ENCODE results near the gene PSMD9.

The PSMD9 gene

DNA sequence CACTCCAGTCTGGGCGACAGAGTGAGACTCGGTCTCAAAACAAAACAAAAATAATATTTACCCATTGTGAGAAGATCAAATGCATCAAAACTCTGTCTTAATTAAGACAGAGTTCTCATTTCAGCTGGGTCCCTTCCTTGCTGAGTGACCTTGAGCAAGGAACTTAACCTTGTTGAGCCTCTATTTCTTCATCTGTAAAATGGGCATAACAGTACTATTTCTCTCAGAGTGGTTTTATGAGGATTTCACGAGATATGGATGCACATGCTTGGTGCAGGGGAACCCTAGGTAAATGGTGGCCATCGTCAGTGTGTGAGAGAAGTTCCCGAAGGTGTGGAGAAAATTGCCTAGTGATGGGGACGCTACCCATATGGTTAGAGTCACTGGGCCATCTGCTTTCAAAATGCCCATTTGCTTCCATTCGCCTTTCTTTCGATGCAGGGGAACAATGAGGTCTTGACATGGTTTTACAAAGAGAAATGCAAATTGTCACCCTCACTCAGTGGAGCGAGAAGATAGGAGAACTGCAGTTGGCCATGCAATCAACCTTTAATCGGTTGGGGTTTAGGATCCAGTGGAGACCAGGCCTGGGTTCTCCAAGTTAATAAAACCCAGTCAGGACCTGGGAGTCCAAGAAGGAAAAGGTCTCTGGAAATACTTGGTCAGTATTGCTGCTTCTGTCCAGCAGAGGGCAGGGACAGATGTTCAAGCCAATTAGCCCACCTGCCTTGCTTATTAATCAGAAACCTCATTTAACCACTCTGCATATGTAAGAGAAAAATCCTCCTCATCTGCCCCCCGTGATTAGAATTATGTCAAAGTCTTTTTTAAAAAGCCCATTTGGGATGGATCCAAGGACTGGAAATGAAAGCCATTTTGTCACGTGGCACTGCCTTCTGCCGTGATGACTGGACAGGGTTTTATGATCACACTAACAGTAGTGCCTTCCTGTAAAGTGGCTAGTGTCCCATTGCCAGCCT is 67.0 kb downstream of the PSMD9 start:
- Mint-ChIP-seq H3K9me3 (no peaks in the 10 kb centered on the region), H3K27ac (no peak overlapping the region), H3K4me3 (no peak overlapping the region), H3K27me3 (no peaks in the 10 kb centered on the region), H3K4me1 (no peaks in the 10 kb centered on the region), H3K36me3 (no peaks in the 10 kb centered on the region)

DNA sequence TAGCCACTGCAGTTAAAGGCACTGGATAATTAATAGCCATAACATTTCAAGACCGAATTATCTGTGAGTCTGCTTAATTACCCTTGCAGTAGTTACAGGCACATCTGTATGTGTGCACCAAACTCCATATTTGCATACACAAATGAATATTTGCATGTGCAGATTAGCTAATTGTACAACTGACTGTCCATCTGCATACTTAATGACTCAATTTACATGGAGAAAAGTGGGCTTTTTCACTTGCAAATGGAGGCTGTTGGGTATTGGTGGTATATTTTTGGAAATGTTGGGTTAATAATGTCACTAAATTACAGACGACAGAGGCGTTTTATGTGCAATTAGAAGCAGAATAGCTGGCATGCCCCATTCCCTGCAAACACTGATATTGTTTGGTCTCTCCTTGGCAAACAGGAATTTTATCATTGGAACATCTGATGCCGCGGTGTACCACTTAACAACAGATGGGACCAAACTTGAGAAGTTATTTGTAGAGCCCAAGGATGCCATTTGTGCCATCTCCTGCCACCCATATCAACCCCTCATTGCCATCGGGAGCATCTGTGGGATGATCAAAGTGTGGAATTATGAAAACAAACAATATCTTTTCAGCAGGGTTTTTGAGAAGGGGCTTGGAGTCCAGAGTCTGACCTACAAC is 69.4 kb downstream of the PSMD9 start:
- Mint-ChIP-seq H3K9me3 (no peaks in the 10 kb centered on the region), H3K4me3 (no peak overlapping the region), H3K36me3 (no peaks in the 10 kb centered on the region), H3K27me3 (no peaks in the 10 kb centered on the region), H3K4me1 (no peaks in the 10 kb centered on the region), H3K27ac (no peak overlapping the region)

DNA sequence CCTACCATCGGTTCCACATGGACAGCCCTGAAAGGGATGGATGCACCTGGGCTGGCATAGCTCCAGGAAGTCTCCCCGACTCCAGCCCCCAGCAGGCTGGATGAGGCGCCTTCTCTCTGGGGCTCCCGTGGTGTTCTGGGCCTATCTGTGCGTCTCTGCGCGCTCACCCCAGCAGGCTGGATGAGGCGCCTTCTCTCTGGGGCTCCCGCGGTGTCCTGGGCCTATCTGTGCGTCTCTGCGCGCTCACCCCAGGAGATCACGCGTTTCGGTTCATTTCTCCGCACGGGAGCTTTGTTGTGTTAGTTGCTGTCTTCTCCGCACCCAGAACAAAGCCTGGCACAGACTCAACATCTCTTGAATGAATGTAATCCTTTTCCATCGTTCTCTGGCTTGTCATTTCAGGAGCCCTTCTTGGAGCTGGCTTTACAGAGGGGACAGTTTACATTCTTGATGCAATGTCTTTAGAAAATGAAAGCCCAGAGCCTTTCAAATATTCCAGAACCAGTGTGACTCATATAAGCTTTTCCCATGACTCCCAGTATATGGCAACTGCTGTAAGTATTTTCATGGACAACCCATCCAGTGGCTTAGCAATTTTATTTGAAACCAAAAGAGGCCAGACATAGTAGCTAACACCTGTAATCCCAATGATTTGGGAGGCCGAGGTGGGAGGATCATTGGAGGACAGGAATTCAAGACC is 70.1 kb downstream of the PSMD9 start:
- Mint-ChIP-seq H3K4me1 (no peaks in the 10 kb centered on the region), H3K27me3 (no peaks in the 10 kb centered on the region), H3K36me3 (no peaks in the 10 kb centered on the region)

DNA sequence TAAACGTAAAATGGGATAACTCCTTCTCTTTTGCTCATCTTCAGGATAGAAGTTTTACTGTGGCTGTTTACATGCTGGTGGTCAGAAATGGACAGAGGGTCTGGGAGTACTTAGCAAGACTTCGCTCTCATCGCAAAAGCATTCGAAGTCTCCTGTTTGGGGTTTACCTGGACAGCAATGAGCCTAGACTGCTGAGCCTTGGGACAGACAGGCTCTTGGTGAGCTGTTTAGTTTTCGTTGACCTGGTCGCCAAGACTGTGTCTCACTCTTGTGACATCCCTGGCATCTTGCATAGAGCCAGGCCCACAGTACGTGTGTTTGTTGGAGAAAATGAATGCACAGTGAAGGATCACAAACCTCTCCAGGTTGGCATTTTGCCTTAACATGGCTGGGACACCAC is 72.0 kb downstream of the PSMD9 start:
- no peaks in the 10 kb centered on the region for H3K27me3 Mint-ChIP-seq
- no peaks in the 10 kb centered on the region for H3K36me3 Mint-ChIP-seq
- no peak overlapping the region for H3K27ac Mint-ChIP-seq
- H3K4me3 Mint-ChIP-seq: no peak overlapping the region
- H3K4me1 Mint-ChIP-seq: no peaks in the 10 kb centered on the region
- H3K9me3 Mint-ChIP-seq: no peaks in the 10 kb centered on the region

More for the DNA sequence above, 70.1 kb downstream of the PSMD9 start:
- H3K9me3 Mint-ChIP-seq: no peaks in the 10 kb centered on the region
- H3K27ac Mint-ChIP-seq: no peak overlapping the region
- no peak overlapping the region for H3K4me3 Mint-ChIP-seq

DNA sequence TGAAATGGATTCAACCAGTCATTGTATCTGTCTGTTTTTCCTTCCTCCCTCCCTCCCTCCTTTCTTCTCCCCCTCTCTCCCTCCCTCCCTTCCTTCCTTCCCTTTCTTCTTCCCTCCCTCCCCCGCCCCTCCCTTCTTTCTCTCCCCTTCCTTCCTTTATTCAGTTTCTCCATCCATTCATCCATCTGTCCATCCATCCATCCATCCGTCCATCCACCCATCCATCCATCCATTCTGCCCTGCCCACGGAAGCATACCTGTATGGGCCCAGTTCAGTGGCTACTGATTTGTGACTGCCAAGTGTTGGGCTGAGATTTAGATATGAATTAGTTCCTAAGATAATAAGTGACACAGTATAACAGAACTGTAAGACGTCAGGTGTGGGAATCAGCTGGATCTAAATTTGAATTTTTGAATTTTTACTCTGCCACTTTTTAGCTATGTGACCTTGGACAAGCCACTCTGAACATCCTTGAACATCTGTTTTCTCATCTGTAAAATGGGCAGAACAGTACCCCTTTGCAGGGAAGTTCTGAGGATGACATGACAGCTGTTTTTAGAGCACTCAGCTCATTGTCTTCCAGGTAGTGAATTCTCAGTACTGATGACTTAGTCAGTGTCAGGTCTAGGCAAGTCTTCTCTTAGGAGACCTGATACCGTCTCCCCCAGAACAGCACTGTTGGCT is 72.7 kb downstream of the PSMD9 start:
- H3K4me1 Mint-ChIP-seq: no peaks in the 10 kb centered on the region
- H3K9me3 Mint-ChIP-seq: no peaks in the 10 kb centered on the region
- no peak overlapping the region for H3K27ac Mint-ChIP-seq
- no peaks in the 10 kb centered on the region for H3K27me3 Mint-ChIP-seq
- no peaks in the 10 kb centered on the region for H3K36me3 Mint-ChIP-seq
- H3K4me3 Mint-ChIP-seq: no peak overlapping the region

DNA sequence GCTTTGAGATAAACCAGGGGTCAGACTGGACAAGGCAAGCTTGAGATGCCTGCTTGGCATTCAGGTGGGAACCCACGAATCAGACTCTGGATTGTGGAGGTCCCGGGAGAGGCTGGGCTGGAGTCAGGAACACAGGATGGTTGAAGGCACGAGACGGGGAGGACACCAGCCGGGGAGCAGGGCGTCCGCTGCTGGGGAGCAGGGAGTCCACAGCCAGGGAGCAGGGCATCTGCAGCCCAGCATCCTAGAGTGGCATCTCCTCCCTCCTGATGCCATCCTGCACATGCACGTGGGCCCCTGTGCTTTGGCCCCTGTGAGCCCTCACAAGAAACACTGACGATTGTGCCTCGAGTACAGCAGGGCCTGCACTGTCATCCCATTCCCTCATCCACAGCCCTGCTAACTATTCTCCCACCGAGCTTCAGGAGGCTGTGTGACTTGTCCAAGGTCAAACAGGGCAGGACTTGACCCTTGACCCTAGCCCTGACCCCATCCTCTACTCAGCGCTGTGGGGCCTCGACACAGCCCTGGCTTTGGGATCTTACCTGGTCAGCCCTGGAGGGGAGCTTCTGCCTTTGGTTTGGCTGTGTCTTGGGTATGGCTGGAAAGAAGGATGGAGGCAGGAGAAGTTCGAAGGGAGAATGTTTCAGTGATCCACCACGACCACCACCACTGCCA is 74.9 kb downstream of the PSMD9 start:
- H3K27me3 Mint-ChIP-seq: no peaks in the 10 kb centered on the region

DNA sequence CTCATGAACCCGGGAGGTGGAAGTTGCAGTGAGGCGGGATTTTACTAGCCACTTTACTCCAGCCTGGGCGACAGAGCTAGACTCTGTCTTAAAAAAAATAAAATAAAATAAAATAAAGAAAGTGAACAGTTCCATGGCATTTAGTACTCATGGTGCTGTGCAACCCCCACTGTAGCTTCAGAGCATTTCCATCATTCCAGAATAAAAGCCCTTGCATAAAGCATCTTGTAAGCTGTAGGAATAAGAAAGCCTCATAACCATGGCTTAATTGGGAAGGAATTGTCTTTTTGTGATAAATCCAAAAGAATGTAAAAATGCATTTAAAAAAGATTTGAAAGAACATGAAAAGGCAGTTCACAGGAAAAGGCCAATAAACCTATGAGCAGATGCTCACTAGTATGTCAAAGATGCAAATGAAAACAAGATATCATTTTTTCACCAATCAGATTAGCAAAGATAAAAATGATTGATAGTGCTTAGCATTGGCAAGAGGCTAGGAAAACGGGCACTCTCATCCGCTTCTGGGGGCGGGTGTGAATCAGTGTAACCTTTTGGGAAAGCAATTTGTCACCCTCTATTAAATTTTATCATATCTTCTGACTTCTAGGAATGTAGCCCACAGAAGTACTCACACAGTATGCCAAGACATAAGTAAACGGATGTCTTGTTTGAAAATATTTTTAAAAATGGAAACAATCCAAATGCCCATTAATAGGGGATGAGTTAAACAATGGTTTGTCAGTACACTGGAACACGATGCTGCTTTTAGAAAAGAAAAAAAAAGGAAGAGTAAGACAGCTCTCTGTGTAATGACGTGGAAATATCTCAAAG is 76.4 kb downstream of the PSMD9 start:
- Mint-ChIP-seq H3K9me3 (no peaks in the 10 kb centered on the region), H3K36me3 (no peaks in the 10 kb centered on the region), H3K4me3 (no peak overlapping the region), H3K27ac (no peak overlapping the region), H3K4me1 (no peaks in the 10 kb centered on the region), H3K27me3 (no peaks in the 10 kb centered on the region)

More for the DNA sequence above, 74.9 kb downstream of the PSMD9 start:
- H3K4me3 Mint-ChIP-seq: no peak overlapping the region
- H3K36me3 Mint-ChIP-seq: no peaks in the 10 kb centered on the region
- H3K9me3 Mint-ChIP-seq: no peaks in the 10 kb centered on the region
- H3K4me1 Mint-ChIP-seq: no peaks in the 10 kb centered on the region
- H3K27ac Mint-ChIP-seq: no peak overlapping the region

DNA sequence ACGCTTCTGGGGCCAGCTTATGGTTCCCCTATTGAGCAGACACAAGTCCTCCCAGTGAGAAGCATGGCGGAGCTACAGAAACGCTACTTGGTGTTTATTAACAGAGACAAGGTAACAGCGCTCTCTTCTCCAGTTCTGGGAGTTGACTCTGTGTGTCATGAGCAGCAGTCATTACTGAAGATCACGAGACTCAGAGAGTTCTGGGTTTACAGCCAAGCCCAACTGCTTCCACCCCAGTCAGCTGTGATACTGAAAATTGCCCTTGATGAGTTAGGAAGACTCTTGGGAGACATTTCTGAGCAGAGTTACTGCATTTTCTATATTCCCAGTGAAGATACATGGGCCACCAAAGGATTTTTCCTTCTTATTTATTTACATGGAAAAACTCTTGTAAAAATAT is 78.4 kb downstream of the PSMD9 start:
- H3K27me3 Mint-ChIP-seq: no peaks in the 10 kb centered on the region
- no peaks in the 10 kb centered on the region for H3K4me1 Mint-ChIP-seq
- no peaks in the 10 kb centered on the region for H3K36me3 Mint-ChIP-seq
- no peaks in the 10 kb centered on the region for H3K9me3 Mint-ChIP-seq
- H3K4me3 Mint-ChIP-seq: no peak overlapping the region
- no peak overlapping the region for H3K27ac Mint-ChIP-seq
